GM19455 (cell line): ENCODE measurements around the gene AOPEP.
"Not testable (repeated sequence)": the region's sequence is repeated elsewhere in the genome, so short reads cannot be mapped to it uniquely, and the experiment has no call there.

ENCODE experiments used
- ATAC-seq: cut with Tn5 transposase; IDR thresholded peaks from one replicate; pipeline ENCODE4 v1.9.1; 2021; ENCODE audit not compliant: unreplicated experiment

The AOPEP gene

DNA sequence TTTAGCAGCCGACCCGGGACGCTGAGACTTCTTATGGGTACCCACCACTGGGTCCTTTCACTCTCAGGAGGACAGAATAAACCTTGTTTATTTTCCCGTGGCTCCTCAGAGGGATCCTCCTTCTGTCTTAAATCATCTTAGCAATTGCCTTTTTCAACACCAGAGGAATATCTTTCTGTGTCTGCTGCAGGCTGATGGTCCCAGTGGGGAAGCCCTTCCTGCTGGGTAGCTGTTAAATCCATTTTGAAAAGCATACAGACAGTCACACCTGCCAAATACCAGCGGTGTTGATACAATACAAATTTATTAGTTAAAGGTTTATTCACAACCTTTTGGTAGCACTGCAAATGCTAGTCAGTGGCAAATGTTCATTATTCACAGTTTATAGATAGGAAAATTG lies 222.9 kb downstream of the AOPEP start:
- ATAC-seq, result no peak

DNA sequence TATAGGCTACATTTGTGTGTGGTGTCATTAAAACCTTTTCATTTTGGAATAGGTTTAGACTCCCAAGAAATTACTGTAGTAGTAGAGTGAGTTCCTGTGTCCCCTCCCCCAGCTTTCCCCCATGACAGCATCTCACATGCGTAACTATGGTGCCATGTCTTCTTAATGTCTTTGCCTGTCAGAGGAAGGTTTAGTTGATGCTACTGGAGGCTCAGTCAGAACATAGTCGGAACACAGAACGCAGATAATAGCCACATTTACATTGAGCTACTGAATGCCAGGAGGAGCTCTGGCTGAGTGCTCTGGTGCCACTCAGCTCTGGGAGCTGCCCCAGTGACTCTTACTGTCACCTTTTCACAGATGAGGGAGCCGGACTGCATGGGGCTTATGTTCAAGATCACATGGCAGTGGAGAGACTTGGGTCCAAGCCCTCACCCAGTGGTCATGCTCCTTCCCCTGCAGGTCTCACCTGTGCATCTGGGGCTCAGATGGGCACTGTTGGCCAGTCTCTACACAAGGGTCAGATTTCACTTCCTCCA lies 223.6 kb downstream of the AOPEP start:
- ATAC-seq, result no peak

DNA sequence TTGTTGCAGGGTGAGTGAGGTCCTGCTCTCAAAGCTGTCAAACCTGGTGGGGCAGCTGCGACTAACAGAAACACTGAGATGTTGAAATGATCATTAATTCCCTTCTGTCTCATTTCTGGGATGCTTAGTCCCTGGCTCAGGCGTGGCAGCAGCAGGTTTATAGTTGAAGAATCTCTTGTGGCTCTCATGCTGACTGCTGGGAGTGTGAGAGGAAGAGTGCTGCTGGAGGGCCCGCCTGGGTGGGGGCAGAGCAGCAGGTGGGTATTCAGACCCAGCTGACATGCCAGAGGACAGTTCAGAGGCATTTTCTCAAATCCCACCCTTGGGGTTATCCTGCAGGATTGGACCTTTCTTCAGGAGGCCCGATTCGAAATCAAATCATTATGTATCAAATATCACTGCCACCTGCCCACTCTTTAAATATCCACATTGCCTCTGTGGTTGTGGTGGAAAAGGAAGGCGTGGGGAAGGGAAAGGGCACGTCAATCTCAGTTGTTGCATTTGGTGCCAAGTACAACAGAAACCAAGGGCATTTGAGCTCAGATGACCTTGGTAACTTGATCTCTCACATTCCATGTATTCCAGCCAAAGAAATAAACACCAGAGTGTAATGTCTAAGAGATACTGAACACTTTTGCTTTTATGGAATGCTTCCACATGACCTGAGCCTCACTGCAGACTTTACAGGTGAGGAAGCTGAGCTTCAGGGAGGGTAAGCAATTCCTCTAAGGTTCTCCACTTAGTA lies 224.3 kb downstream of the AOPEP start:
- ATAC-seq, result no peak

DNA sequence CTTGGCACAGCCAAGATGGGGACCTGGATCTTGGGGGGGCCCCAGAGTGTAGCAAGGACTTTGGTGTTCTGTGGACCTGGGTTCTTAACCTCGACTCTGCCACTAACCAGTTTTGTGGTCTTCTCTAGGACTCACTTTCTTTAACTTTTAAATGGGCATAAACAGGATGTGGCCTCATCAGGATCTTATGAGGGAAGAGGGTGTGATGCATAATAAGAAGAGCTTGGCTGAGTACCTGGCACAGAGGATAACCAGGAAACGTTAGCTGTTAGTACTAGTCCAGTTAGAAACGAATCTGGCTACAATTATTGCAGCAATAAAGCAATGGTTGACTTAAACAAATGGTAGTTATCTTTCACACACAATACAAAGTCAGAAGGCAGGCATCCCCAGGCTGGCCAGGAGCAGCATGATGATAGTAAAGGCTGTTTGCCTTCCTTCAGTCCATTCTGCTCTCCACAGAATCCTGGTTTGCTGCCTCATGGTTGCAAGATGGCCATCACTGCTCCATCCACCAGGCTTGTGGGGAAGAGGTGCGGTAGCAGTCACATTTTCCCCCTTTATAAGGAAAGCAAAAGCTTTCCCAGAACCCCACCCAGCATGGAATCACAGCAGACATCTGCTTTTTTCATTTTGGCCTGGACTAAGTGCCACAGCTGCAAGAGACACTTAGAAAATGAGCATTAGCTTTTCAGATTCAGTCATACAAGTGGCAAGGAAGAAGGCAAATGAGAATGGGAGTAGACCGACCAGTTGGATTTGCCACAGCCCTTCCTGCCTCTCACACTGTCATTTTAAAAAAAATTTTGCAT lies 225.0 kb downstream of the AOPEP start:
- ATAC-seq, result no peak

DNA sequence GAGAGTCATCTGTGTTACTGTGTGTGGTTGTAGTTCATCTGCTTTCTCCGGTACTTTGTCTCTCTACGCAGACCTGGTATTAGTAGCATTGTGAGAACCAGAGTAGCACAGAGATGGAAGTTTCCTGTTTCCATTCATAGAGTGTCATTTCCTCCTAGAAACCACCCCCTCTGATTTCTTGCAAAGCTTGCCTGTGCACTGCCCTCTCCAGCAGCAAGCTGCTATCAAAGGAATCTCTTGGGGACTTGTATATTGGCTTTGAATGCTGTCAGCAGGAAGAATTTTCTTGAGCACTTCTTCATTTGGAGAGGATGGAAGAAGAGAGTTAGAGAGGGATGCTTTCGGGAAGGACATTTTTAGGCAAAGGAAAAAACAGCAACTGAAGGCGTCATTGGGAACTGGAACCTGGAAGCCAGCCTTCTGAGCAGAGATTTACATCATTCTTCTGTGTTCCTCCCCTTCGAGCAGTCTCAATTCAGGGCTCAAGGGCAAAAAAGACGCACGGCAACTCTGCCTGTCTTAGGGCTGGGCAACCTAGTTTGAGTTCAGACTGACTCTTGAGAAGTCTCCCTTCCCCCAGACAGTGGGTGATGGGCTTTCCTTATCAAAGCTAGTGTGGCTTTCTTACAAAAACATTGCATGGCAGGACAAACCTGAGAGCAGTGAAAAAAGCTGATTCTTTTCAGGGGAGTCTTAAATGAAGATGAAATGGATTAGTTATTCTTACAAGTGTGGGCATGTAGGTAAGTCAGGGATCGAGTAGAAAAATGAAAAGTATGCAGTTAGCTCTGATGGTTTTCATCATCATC lies 226.3 kb downstream of the AOPEP start:
- peak; percentile 83 for ATAC-seq

DNA sequence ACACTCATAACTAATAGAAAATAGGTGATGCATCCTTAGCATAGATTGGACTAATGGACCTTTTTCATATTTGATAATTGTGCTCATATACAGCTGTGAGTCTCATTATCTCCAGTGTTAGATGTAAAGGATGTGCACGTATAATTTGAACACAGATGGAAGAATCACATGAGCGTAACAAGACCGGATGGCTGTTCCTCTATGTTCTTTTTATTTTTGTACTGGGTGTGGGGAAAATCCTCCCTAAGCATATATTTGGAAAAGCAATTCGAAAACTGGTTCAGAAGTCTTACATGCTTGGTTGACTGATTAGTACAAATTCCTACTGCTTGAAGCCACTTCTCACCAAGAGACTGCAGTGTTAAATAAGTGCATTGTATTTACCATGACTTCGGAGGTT lies 230.2 kb downstream of the AOPEP start:
- ATAC-seq, result no peak

DNA sequence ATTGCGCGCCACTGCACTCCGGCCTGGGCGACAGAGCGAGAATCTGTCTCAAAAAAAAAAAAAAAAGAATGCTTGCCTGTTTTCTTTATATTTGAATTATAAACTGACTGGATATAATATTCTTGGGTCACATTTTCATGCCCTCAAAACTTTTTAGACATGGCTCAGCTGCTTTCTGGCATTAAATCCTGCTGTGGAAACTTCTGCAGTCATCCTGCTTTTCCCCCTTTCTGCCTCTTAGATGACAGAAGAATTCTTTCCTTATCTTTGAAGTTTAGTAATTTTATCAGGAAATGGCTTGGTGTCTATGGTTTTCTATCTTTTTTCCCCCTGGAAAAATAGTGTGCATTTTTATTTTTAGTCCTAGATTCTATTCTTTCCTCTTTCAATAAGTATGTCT lies 234.5 kb downstream of the AOPEP start:
- ATAC-seq, result no peak

DNA sequence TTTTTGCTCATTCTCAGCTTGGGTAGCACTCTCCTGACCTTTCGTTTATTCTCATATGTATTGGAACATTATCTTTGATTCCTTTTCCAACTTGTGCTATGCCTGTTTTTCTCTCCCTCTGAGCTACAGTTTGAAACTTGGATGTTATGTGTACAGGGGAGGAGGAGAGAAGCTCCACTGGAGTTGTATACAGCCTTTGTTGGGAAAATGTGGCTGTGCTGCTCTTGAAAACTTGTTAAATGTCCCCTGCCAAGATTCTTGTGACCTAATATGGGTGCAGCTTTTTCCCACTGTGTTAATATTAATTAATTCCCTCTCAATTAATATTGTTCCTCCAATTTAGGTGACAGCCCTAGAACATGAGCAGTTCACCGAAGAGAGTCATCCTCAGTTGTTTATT lies 235.4 kb downstream of the AOPEP start:
- no peak for ATAC-seq

DNA sequence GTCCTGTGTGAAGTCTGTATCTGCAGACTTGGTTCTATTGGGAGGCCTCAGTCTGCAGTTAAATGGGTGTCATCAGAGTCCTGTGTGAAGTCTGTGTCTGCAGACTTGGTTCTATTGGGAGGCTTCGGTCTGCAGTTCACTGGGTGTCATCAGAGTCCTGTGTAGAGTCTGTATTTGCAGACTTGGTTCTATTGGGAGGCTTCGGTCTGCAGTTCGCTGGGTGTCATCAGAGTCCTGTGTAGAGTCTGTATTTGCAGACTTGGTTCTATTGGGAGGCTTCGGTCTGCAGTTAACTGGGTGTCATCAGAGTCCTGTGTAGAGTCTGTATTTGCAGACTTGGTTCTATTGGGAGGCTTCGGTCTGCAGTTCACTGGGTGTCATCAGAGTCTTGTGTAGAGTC lies 239.1 kb downstream of the AOPEP start:
- not testable (repeated sequence) for ATAC-seq

DNA sequence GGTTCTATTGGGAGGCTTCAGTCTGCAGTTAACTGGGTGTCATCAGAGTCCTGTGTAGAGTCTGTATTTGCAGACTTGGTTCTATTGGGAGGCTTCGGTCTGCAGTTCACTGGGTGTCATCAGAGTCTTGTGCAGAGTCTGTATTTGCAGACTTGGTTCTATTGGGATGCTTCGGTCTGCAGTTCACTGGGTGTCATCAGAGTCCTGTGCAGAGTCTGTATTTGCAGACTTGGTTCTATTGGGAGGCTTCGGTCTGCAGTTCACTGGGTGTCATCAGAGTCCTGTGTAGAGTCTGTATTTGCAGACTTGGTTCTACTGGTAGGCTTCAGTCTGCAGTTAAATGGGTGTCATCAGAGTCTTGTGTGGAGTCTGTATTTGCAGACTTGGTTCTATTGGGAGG lies 239.5 kb downstream of the AOPEP start:
- not testable (repeated sequence) for ATAC-seq

DNA sequence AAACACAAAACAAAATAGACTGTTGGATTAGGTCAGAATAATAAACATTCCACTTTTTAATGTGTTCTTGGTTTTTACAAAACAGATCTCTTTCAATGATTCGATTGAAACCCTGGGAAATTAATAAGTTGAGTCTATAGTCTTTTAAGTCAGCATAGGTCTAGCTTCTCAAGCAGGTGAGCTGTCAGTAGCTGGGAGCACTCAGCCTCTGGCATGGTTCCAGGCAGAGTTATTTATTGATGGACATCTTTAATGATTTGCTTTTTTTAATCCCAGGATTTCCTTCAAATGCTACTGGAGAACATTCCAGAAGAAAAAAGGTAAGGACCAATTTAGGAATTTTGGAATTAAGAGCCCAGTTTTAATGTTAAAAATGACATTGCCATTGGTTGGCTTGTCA lies 241.0 kb downstream of the AOPEP start:
- no peak for ATAC-seq

DNA sequence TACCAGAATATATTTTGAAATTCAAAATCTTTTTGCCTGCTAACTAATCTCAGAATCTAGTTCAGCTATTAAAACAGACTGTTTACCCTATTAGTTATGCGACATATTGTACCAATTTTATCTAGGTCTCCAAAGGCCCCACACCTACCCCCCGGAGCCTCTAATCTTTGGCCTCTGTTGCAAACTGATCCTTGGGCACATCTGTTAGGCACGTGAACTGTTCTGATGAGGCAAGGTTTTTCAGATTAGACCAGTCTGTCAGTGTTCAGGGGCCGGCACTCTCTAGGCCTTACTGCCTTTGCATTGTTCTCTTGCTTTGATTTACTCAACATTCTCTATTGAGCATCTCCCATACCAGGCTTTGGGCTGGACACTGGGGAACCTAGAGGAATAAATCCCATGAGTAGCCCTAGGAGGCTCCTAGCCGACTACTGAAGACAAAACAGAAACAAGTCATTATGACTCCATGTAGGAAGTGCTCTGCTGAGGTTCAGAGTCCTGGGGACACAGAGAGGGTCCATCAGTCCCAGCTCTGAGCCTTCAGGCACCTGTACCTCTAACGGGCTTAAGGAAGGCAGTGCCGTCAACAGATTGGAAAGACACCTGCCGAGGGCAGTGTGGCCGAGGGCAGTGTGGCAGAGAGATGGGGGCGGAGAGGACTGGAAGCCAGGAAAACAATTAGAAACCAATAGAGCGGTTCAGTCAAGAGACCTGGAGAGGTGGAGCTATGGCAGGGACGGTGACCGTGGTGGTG lies 245.1 kb downstream of the AOPEP start:
- no peak for ATAC-seq

DNA sequence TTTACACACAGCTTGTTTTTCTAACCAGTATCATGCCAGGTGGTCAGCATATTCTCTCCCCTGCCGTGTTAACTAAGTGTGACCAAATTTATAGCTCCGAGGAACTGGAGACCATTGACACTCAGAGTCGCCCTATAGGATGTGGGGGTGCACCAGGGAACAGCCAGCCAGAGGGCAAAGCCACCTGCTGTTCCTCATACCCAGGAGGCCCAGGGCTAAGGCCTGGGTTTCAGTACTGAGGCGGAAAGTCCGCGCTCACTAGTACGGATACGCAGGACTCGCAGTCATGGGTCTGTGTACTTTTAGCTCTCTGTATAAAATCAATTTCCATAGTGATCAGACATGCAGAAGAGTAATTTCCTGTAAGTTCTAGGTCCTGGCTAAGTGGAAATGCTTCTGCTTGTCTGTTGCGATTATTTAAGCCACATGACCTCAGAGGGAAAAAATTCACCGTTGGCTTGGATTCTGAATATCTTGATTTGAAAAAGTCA lies 247.0 kb downstream of the AOPEP start:
- ATAC-seq, result no peak

DNA sequence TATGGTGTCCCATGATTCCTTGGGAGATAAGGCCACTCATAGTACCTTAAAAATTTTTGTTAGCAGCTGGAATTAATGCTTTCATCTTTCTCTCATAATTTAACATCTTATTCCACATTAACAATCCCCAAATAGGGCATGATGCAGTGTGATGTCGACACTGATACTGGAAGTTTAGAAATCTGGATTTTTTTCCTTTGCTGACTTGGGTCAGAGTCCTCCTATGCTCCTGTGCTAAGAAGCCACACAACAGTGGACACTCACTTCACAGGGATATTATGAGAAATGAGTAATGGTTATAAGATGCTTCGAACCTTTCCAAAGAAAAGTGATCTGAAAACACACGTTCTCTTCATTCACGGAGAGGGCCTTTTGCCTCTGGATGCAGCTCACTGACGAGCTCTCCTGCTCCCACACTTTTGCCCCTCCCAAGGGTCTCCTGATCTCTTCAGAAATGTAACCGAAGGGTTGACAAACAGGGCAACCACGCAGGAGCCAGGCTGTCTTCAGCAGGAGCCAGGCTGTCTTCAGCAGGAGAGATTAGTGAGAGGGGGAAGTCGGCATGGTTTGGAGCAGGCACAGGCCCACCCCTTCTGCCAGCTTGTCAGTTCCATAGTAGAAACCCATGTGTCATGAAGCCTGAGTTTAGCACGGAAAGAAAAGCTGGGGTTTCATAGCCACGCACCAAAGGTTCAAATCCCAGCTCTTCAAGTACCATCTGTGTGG lies 247.8 kb downstream of the AOPEP start:
- ATAC-seq, result no peak

DNA sequence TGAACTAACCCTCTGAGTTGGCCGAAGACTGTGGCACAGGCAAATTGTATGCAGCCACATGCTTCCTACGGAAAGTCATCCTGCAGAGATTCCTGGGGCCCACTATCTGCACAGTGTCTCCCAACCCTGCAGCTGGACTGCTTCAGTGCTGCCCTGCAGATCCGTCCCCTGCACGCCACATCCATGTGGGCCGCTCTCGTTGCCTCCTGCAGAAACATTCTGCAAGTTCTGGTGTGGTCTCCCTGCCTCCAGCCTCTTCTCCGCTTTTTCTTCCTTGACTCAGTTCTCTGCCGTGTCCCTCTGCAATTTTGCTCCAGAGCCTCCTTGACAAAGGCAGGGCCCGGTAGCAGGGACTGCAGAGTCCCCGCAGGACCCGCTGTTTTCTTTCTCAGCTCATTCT lies 249.0 kb downstream of the AOPEP start:
- no peak for ATAC-seq

DNA sequence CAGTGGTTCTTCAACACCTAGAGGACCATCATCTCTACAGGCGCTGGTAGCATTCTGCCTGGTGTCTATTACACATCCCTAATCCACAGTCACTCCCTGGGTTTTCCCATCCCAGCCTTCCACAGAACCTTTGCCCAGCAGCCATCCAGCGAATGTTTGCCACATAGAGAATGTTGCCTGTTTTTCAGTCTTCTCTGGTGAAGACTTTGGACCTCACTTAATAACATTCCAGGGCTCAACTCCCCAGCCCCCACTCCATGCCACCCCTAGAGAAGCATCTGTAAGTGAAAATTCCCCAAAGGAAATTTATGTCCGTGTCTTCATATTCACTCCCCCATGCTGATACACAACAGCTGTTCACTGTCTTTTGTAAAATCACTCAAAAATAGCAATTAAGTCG lies 249.6 kb downstream of the AOPEP start:
- no peak for ATAC-seq

DNA sequence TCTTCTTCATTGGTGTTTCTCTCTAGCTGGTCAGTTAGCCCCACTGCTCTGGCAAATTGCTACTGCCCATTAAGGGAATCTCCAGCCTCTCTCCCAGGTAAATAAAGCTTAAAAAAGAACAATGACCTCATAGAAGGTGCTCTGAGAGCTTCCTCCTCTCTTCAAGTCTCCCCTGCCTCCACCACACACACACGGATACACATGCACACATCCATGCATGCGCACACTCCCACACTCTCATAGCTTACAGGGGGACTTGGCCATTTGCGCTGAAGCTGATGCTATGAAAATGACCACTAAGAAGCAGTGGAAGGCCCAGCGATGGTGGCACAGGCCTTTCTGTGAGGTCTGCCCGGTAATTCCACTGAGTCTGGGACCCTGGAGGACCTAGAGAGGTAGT lies 250.9 kb downstream of the AOPEP start:
- no peak for ATAC-seq

DNA sequence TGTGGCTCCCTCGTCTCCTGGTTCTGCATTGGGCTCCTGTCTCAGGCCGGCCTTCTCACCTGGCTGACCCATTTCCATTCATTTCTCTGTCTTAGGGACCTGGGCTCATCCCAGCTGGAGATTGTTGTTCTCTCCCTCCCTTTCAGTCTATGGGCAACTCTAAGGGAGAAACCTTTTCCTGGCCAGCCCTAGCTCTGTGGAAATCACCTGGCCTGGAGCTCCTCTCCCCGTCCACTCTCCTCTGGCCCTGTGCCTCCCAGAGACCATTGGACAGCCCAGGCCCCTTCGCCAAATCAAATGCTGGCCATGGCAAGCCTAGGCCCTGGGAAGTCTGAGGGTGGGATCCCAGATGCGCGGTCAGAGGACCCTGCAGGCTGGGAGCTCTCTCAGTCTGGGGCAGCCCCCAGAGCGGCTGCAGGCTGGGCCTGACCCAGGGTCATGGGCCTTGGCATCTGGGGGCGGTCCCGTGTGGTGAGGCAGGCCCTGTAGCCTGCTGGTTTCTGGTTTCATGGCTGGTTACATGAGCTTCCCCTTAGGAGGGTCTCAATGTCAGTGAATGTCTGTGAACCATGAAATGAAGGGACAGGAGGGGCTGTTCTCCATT lies 253.5 kb downstream of the AOPEP start:
- no peak for ATAC-seq

DNA sequence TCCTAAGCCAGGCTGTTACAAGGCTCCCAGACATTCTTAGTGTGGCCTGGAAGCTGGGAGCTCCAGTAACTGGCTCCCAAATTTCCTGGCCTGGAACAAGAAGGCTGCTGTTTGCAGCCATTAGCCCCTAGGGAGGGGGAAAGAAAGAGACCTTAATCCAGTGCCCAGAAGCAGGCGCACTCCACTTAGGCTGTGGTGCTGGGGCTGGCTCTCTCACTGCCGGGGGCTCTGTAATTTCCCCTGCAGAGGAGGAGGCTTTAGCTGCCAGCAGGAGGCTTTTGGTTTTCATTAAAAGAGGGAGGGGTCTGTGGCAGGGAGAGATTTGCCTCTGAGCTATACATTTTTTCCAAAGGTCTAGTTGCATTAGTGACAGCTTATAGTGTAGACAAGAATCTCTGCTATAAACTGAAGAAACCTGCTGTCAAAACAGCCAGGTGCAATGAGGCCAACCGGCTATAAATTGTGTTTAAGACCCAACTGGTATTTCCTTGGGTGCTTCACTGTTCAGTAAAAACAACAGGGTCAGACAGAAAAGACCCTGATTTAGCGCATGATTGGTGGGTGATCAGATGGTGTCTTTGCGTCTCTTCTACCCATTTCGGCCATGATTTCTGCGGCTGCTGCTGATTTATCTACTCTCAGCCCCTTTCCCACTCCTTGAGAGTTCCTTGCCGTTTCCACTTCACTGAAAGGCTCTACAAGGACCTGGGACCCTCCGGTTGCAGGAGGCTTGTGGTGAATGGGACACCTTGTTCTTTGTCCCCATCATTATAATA lies 254.6 kb downstream of the AOPEP start:
- ATAC-seq, result no peak
